ENCODE results near the gene PELI3. TPM values are rescaled to one million over a fixed set of nuclear protein-coding genes. Genes with fewer than 3 reads are reported as not detected.
A peak's percentile ranks its signal among the peaks of the same experiment; 100 is the strongest.
"Not testable (repeated sequence)": the region's sequence is repeated elsewhere in the genome, so short reads cannot be mapped to it uniquely, and the experiment has no call there.

Gene PELI3
- polyA plus RNA-seq, 1 donor, result 8.6 TPM

DNA sequence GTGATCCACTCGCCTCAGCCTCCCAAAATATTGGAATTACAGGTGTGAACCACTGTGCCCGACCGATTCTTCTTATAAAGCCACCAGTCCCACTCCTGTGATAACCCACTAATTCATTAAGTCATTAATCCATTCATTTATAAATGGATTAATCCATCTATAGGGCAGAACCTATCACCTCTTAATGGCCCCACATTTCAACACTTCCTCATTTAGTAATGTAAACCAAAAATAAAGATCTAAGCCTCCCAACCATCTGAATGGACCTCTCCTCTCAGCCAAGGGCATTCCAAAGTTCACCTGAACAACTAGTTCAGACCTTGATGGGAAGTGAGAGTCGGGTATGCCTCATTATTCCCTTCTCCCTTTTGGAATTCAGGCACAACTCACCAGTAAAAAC lies 18.2 kb upstream of the PELI3 start:
- no peak for DNase-seq

DNA sequence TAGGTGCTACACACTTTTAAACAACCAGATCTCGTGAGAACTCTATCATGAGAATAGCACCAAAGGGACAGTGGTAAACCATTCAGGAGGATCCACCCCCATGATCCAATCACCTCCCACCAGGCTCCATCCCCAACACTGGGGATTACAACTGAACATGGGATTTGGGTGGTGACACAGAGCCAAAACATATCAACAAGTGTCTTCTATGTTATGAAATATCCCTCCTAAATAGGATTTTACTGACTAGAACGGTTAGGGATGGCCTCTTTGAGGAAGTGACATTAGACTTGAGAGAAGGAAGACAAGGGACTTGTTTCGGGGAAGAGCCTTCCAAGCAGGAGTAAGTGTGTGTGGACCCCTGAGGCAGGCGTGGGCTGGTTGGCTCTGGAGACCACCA lies 16.1 kb upstream of the PELI3 start:
- DNase-seq, result no peak

DNA sequence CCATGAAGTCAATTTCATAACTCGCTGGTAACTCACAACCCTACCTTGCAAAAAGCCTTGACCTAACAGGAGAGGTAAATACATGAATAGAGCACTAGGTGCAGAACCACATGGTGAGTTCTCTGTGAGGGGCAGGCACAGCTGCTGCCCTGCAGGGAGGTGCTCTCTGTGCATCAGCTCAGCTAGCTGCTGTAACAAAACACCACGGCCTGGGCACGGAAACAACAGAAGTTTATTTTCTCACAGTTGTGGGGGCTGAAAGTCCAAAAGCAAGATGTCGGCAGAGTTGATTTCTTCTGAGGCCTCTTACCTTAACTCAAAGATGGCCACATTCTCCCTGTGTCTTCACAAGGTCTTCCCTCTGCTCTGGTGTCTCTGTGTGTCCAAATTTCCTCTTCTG lies 15.0 kb upstream of the PELI3 start:
- DNase-seq, result no peak

DNA sequence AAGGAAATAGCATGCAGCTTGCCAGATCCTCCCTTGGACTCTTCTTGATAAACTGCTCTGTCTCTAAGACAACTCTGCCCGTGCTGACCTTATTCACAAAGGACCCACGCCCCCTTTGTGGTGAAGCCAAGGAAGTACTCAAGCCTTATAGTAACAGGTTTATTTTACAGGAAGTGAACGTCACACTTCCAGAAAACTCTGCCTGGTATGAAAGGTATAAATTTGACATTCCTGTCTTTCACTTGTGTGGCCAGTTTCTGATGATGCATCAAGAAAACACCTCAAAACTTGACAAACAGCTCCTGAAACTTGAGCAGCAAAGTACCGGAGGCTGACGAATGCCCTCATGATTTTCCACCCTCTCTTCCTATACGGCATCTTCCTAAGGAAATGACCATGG lies 12.5 kb upstream of the PELI3 start:
- no peak for DNase-seq

DNA sequence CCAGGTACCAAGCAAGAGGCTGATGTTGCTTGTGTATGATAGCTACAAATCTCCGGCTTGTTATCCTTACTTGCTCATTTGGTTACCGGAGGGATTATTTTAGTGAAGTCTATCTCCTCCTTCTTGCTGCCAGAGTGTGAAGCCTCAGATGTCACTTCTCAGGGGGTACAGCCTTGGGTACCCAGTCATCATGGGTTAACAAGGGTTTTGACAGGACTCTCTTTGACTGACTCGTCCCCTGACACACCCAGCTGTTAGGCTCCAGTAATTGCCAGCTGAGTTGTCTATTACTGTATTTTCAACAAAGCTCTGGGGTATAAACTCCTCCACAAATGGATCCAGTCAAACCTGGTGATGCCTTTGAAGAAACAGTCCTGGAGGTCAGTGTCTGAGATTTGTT lies 11.9 kb upstream of the PELI3 start:
- no peak for DNase-seq

DNA sequence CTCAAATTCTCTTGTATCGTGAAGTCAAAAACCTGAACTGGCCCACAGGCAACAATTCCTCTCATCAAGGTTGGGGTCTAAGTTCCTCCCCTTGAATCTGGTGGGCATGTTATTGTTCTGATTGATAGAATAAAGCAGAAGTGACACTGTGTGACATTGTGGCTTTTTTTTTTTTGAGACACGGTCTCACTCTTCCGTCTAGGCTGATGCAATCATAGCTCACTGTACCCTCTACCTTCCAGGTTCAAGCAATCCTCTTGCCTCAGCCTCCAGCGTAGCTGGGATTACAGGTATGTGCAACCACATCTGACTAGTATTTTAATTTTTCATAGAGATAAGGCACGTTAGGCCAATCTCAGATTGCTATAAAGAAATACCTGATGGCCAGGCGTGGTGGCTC lies 8.9 kb upstream of the PELI3 start:
- no peak for DNase-seq

DNA sequence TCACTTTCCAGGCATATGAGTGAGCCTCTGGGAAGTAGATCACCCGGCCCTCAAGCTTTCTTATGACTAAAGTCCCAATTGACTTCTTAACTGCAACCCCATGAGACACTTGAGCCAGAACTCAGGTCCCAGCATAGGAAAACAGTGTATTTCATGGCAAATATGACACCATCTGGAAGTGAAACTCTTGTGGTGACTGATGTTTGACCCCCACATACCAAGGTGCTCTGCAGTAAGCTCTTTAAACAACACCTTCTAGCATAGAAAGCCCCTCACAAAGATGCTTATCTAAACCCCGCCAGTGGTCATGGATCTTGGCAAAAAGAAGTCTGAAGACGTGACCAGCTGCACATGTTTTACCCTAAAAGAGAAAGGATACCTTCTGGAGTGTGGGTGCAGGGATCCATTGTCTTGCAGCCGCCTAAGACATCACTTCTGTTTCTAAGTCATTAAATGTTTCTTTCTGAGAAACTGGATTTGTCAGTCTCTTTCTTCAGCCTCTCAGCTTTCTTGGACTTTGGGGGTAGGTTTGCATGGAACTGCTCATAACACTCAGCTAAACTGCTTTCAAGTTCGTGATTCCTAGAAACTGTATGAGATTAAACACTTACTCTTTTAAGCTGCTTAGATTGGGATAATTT lies 7.4 kb upstream of the PELI3 start:
- DNase-seq, result no peak

DNA sequence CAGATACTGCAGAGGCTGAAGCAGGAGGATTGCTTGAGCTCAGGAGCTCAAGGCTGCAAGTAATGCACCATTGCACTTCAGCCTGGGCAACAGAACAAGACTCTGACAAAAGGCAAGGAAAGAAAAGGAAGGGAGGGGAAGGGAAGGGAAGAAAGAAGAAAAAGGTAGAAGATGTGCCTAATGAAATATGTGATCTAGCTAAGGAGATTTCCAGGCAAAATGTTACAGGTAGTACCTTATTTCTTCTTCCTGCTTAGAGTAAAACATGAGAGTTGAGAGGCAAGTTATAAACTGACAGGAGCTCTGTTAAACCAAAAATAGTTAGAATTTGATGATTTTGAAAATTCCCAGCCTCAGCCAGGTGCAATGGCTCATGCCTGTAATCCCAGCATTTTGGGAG lies 4.7 kb upstream of the PELI3 start:
- DNase-seq, result no peak

DNA sequence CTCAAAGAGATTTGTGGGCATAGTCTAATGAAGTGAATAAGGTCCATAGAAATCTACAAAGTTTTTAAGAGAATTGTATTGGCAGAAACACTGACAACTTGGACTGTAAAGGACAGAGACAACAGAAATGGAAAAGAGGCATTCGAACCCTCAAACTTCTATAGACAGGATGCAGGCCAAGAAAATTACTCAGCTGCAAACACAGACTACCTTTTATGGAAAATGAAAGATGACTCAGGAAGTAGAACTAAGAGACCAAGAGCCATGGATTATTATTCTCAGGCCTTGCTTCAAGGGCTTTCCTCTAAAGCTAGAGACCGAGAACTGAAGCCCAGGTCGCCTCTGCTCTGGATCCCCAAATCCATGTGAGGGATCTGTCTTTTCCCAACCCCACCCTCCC lies 3.8 kb upstream of the PELI3 start:
- DNase-seq, result no peak

DNA sequence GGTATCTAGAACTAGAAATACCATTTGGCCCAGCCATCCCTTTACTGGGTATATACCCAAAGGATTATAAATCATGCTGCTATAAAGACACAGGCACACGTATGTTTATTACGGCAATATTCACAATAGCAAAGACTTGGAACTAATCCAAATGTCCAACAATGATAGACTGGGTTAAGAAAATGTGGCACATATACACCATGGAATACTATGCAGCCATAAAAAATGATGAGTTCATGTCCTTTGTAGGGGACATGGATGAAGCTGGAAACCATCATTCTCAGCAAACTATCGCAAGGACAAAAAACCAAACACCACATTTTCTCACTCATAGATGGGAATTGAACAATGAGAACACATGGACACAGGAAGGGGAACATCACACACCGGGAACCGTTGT lies 2.6 kb upstream of the PELI3 start:
- DNase-seq, result not testable (repeated sequence)

DNA sequence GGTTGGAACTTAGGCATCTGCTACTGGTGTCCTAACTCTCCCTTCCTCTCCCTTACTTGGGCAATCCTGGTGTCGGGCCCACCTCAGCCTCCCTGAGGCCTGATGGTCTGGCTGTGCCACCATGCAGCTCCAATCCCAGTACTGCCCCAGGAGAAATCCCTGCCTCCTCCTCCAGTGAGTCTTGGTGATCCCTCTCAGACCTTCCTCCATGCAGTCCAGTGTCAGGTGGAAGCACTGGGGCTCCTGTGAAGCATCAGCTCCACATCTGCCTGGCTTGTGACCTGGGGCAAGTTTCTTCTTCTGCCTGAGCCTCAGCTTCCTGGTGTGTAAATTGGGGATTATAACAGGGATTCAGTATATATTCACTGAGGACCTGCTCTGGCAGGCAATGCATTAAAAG lies 1.8 kb upstream of the PELI3 start:
- DNase-seq, result no peak

DNA sequence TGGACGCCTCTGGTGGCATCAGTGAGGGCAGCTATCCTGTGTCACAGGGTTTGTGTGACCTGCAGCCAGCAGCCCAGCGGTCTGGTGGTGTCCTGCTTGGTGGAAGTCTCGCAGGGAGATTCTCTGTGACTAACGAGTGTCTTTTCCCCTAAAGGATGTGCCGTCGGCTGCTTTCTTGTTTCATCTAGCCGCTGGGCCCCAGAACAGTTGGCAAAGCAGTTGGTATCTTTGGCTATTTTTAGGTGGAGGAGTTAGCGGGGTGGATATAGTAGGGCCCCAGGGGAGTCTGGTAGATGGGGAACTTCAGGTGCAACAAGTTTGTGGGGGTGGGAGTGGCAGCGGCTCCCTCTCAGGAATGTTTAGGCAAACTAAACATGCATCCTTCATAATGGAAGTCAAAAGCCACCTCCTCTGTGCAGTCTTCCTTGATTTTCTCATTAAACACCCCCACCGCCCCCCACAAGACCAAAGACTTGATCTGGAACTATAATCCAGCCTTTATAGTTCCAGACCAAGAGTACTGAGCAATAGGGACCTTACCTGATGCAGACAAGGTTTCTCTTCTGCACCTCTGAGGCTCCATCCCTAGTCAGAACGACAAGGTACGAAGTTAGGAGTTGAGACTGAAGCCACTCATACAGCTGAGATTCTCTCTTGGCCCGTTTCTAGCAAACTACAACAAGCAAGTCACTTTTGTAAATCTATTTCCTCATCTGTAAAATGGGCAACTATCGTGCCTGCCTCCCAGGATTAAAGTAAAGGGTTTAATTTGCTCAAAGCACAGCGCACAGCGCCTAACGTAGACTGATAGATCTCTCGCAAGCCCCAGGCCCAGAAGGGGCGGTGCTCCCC lies 1.1 kb upstream of the PELI3 start:
- DNase-seq, result no peak

DNA sequence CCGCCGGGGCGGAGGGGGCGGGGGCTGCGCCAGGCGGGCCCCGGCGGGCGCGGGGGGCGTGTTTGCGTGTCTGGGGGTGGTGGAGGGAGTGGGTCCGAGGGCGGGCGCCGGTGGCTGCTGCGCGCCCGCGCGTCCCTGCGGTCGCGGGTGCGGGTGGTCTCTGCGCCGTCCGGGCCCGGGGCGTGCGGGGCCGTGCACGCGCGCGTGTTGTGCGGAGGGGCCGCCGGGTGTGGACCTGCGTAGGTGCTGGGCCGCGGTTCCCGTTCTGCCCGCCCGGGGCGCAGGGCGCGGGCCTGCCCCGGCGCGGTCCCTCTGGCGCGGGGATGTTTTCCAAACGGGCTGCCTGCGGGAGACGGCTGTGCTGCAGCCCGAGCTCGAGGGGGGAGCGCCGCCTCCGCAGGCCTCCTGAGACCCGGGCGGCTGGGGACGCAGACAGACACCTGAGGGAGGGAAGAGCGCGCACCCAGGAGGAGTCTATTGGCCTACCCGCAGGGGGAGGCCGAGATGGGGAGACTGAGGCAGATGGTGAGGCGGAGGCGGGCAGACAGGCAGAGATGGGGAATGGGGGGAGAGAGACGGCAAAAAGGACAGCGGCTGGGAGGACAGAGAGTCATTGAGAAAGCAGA lies 442 bp downstream of the PELI3 start:
- peak; percentile 34 for DNase-seq

DNA sequence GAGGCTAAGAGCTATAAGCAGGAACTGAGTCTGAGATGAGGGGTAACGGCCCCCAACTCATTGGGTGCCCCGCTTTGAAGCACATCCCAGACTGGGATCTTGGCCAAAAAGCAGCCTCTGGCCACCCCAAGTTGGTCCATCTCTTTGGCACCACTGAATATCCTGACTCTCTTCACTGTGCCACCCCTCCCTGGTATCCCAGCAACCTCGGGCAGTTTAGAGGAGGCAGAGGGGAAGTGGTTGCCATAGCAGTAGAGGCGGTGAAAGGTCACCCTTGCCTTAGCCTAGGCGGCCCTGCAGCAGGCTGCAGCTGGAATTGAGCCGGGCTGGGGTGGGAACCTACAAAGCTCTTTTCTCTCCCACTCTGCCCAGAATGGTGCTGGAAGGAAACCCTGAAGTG lies 1.1 kb downstream of the PELI3 start:
- no peak for DNase-seq

DNA sequence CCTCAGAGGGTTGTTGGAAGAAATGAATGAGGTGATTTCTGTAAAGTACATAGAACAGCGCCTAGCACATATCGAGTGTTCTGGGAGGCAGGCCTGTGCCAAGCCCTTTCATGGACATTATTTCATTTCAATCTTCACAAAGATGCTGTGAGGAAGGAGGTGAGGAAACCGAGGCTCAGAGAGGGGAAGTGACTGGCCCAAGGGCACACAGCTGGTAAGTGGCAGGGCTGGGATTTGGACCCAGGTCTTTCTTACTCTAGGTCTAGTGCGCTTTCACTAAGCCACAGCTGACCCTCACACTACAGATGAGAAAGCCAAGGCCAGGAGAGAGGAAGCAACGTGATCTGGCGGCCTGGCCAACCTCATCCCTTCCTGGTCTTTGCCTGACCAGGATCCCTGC lies 2.0 kb downstream of the PELI3 start:
- DNase-seq, result no peak

DNA sequence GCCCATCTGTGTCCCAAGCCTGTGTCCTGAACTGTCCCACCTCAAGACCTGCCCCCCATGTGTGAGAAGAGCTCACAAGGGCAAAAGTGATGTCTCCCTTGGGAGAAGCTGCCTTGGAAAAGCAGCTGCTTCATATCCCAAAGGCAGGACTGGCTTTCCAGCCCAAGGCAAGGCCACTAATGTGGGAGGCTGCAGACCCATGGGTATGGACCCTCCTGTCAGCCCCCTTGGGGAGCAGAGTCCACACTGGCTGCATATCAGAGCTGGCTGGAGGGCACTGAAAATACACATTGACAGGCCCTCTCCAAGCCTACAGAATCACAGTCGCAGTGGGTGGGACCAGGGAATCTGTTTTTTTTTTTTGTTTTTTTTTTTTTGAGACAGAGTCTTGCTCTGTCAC lies 2.7 kb downstream of the PELI3 start:
- DNase-seq, result no peak

DNA sequence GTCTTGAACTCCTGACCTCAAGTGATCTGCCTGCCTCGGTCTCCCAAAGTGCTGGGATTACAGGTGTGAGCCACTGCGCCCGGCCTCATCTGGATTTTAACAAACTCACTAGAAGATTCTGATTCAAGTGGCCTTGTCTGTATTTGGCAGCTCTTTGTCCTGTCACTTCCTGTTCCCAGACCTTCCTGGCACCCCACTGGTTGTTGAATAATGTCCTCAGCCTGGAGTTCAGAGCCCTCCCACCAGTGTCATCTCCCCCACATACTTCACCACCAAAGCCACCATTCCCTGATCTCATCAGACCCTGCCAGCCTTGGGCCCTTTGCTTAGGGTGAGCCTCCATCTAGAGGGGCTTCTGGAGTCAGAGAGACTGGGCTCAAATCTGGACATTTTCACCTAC lies 3.3 kb downstream of the PELI3 start:
- no peak for DNase-seq

DNA sequence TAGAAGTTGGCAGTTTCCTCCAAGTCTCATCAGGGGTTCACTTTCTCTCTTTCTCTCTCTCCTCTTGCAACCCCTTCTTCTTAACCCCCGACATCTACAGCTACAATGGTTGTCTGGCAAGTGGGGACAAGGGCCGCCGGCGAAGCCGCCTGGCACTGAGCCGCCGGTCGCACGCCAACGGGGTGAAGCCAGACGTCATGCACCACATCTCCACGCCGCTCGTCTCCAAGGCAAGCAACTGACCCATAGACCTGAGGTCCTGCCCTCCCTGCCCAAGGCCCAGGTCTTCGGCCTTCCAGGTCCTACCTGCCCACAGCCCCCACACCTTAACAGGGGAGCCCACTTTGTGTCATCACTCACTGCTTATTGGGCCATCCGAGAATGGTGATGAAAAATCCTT lies 4.4 kb downstream of the PELI3 start:
- no peak for DNase-seq

DNA sequence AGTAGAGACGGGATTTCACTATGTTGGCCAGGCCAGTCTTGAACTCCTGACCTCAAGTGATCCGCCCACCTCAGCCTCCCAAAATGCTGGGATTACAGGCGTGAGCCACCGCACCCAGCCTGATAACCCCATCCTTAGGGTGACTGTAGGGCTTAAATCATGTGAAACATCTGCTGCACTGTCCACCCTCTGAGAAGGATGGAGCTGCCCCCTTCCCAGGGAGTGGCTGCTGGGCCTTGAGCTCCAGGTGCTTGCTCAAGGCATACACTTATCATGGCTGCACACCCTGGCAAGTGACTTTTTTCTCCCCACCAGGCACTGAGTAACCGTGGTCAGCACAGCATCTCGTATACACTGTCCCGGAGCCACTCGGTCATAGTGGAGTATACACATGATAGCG lies 5.3 kb downstream of the PELI3 start:
- DNase-seq, result no peak

DNA sequence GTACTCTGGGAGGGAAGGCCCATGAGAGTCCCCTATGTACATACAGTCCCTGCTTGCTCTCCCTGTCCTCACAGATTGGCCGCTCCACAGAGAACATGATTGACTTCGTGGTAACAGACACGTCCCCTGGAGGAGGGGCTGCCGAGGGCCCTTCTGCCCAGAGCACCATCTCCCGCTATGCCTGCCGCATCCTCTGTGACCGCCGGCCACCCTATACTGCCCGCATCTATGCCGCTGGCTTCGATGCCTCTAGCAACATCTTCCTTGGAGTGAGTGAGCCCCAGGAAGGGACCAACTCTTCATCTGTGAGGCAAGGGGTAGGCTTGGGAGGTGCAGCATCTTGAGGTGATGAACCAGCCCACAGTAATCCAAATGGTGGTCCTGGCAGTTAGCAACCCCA lies 6.5 kb downstream of the PELI3 start:
- DNase-seq, result no peak

DNA sequence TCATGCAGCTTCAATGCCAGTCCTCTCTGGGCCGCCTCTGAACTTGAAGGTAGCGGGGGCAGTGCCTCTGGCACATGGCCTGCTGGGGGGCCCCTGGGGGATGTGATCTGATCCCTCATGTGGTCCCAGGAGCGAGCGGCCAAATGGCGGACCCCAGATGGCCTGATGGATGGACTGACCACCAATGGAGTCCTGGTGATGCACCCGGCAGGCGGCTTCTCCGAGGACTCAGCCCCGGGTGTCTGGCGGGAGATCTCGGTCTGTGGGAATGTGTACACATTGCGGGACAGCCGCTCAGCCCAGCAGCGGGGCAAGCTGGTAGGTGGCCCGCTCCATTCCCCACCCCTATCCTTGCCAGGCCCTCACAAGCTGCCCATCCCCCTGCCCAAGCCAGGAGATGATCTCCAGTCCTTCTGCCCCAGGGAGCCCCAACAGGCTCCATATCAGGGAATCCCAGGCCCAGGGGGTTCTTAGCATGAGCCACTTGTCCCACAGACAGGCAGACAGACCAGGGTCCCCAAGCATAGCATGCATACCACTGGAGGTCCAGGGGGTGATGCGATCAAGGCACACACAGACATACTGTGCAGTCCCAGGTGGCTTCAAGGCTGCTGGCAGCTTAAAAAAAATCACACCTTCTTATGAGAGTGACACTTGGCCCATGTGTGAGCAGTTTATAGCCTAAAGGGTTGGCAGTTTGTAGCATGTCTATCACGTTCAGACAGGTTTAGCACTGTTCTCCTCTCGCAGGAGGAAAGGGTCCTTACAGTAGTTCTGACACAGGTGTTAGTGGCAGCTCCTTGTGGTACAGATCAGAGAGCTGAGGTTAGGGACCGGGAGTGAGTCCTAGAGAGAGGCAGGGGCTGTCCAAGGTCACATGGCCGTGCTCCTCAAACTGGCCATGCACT lies 7.2 kb downstream of the PELI3 start:
- no peak for DNase-seq

DNA sequence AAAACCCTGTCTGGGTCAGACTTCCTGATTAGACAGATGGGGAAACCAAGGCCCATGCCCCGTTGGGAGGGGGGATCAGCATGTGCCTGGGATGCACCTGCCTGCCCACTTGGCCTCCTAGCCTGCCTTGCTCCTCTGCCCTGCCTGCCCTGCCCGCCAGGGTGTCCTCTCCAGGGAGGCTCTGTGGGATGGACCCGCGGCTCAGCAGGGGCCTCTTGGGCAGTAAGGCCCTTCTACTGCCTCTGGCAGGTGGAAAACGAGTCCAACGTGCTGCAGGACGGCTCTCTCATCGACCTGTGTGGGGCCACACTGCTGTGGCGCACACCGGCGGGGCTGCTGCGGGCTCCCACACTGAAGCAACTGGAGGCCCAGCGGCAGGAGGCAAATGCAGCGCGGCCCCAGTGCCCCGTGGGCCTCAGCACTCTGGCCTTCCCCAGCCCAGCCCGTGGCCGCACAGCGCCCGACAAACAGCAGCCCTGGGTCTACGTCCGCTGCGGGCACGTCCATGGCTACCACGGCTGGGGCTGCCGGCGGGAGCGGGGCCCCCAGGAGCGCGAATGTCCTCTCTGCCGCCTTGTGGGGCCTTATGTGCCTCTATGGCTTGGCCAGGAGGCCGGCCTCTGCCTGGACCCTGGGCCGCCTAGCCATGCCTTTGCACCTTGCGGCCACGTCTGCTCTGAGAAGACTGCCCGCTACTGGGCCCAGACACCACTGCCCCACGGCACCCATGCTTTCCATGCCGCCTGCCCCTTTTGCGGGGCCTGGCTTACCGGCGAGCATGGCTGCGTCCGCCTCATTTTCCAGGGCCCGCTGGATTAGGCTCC lies 8.9 kb downstream of the PELI3 start:
- no peak for DNase-seq
